Measurements from ENCODE around the gene FARP2.

FARP2 gene

GRCh38 chr2:241460631-241461030 lies 104.5 kb downstream of the FARP2 start:
- no peak for DNase-seq

DNA sequence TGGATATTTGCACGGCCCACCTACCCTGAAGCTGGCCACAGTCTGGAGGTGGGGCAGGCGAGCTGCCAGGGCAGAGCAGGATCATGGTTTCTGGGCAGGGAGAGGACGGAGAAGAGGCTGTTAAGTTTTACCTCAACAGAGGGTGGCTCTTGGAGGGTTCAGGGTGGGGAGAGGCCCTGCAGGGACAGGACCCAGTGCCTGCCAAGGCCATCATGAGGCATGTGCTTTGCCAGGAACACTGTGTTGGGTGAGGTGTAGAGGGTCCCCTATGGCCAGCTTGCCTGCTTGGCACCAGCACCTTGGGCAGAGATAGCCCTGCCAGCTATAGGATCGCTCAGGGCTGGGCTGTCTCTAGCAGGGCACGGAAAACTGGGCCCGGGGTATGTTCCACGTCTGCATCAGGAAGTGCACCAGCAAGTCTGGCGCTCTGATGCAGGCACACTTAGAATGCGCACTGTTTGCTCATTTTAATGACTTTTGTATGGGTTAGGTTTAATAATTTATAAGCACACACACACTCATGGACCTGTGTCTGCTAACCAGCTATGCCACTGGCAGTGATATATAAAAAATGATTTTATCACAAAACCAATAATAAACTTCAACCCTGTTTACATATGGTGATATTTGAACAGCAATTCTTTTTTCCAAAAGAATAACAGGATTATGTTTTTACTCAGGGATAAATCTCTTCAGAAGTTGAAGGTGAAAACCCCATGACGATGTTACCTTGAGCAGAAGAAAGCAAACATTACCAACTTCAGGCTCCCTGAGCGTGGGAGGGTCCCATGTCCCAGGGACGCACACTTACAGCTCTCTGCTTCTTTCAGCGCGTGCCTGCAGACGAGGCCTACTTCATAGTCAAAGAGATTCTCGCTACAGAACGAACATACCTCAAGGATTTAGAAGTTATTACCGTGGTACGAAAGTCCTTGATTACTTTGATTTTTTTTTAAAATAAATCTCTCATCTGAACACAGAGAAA lies 105.9 kb downstream of the FARP2 start:
- no peak for DNase-seq

GRCh38 chr2:241463276-241464135 lies 107.4 kb downstream of the FARP2 start:
- DNase-seq = no peak

DNA sequence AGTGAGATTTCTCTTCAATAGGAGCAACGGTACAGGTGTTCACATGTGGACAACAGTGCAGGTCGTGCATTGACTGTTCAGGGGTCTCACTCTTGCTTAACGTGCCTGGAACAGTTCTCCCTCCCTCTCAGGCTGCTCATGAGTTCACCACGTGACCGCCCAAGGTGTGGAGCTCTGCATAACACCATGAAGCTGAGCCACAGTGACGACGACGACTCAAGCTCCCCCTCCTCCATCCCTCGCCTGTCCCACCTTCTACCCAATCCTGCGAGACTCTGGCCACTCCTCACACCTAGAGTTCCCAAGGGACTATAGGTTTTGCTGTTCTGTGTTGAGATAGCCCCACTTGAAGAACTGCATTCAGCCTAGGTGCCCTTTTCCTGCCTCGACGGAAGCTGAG lies 109.5 kb downstream of the FARP2 start:
- no peak for DNase-seq

GRCh38 chr2:241466230-241466629 lies 110.1 kb downstream of the FARP2 start:
- DNase-seq = no peak

DNA sequence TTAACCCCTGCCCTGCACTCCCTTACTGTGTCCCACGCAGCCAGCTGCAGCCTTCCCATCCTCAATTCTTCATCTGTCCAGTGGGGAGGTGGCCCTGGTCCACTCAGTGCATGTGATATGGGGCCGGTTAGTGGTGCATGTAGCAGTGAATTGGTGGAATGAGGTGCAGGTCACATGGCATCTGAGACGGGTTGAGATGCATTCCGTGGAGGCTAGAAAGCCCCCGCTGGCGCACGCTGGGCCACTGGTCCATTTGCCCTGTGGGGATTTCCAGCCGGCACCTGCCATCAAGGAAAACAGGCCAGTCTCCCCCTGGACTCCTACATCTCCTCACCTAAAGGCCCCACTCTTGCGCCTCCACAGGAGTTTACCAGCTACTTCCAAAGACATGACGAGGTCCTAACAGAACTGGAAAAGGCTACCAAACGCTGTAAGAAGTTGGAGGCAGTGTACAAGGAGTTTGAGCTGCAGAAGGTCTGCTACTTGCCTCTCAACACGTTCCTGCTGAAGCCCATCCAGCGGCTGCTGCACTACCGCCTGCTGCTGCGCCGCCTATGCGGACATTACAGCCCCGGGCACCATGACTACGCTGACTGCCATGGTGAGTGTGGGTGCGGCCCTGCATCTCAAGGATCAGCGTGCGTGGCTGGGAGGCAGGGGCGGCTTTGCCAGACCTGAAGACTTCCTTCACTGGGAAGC lies 111.8 kb downstream of the FARP2 start:
- no peak for DNase-seq

GRCh38 chr2:241468476-241468781 lies 112.3 kb downstream of the FARP2 start:
- no peak for DNase-seq

GRCh38 chr2:241469746-241470145 lies 113.7 kb downstream of the FARP2 start:
- no peak for DNase-seq

- DNase-seq = no peak
Measured at GRCh38 chr2:241473399-241473798, 117.3 kb downstream of the FARP2 start.

GRCh38 chr2:241475267-241475666 lies 119.2 kb downstream of the FARP2 start:
- no peak for DNase-seq

DNA sequence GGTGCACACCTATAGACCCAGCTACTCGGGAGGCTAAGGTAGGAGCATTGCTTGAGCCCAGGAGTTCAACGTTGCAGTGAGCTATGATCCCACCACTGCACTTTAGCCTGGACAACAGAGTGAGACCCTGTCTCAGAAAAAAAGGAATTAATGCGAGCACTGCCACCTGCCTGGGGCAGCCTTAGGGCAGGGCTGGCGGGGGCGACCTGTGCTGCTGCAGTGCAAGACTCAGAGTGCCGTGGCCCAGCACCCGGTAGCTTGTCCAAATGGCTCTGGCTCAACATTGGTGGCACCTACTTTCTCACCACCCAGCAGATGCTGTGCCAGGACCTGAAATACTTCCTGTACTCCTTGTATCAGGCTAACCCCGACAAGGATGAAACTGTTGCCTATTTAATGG lies 122.1 kb downstream of the FARP2 start:
- no peak for DNase-seq

DNA sequence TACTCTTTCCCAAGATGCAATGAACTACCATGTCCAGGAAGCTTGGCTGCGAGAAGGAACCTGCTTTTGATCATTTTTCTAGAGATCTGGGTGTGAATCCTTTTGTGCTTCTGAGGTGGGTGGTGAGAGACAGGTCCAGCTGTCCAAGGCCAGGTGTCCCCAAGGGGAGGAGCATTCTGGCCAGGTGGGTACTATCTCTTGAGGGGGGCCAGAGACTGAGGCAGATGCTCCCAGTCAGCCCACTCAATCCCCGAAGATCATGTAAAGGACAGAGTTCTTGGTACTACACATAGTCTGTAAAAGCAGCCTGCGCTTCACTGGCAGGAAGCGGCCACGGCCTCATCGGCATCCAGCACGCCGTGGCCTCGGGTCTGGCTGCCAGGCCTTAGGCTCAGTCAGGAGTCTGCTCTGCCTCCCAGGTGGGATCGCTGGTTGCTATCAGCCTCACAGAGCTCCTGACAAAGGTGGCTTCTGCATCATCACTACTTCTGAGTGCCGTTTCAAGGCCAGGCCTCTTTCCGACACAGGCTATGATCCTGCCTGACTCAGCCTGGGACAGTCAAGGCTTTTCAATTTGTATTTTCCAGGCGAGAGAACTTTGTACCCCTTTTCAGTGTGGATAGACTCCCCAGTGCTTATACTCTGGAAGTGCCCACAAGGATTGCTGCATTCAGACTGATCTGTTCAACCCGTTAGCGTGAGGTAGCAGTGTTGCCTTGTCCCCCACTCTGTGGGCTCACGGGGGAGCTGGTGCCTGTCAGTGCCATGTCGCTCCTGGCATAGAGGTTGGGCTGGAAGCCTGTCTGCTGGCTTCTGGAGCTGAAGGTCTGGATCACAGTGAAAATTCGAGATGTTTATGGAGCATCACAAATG lies 123.2 kb downstream of the FARP2 start:
- no peak for DNase-seq

DNA sequence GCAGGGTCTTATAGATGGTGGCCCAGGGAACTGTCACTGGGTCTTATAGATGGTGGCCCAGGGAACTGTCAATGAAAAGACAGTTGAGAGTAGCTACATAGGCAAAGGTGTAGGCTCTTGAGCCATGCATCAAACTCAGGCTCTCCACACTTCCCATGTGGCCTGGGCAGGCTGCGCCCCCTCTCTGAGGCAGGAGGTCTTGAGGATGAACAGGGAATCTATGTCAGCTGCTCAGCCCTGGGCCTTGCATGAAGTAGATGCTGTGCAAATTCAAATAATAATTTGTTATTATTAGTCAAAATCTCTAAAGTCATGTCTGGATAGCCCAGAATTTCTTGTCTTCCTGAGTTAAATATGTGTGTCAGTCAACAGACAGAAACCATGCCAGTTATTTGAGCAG lies 125.6 kb downstream of the FARP2 start:
- no peak for DNase-seq

DNA sequence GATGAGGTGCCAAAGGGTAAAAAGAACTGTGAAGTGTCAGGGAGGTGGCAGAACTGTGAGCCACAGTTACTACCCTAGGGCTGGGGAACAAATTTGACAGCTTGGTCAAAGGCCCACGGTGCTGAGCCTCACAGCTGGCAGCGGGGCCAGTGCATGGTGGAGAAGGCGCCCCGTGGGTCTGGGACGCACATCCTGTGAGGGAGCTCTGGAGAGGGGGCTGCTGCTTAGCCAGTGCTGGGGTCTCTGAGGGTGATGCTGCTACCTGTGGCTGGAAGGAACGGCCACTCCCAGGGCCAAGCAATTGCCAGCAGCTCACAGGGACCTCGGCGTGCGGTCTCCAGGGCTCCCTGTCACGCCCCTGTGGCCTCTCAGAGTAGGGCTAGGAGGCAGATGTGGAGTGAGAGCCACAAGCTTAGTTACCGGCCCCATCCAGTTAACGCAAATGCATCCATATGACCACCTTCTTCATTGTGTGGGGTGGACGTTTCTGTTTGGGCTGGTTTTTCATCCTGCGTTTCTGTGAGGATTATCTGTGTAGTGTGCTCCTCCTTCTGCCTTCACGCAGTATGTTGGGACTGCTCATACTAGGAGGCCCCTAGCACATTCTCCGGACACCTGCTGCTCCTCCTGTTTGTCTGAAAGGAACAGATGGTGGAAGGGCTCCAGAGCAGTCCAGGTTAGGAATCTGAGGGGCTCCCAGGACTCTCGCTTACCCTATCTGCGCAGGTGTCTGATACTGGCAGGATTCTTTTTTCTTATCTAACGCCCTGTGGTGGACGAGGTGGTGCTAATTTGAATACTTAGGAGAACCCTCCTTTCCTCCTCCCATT lies 126.3 kb downstream of the FARP2 start:
- no peak for DNase-seq

GRCh38 chr2:241483305-241483704 lies 127.2 kb downstream of the FARP2 start:
- no peak for DNase-seq

GRCh38 chr2:241485172-241485911 lies 129.3 kb downstream of the FARP2 start:
- no peak for DNase-seq

DNA sequence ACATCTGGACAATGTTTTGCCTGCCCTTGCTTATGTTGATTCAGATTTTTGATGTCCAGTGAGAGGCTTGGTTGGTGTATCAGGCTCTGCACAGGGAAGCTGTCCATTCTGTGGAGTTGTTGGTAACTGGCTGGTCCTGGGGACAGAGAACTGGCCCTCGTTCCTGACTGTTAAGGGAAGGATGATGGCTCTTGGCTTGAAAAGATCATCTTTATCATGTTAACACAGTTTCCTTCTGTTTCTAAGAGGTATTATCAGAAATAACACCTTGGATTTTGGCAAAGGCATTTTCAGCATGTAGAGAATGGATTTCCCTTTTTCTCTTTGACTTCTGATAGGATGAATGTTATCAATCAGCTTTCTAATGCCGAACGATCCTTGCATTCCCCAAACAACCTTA lies 133.0 kb downstream of the FARP2 start:
- no peak for DNase-seq

- DNase-seq = no peak
Measured at GRCh38 chr2:241489733-241490680, 133.9 kb downstream of the FARP2 start.

DNA sequence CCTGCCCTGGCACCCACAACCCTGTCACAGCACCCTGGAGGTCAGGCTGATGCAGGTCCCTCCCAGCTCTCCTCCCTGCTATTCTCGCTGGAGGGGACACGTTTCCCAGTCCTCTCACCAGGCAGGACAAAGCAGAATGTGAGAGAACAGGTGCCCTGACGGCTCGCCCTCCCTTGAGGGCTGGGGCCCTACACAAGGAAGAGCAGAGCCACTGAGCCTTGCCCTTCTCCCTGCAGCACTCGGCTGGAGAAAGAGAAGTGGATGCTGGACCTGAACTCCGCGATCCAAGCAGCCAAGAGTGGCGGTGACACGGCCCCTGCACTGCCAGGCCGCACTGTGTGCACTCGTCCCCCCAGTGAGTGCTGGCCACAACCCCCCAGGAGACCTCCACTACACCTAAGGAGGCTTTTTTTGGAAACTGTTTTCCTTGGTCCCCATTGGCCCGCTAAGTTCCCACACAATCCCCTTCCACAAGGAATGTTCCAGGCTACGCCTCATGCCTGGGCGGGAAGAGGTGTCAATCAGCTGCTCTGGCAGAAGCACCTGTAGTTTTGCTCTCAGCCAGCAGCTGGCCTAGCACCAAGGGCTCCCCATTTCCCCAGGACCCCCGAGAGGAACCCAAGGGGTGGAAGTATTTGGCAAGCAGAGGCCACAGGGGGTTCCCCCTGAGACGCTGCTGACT lies 134.9 kb downstream of the FARP2 start:
- DNase-seq = no peak
